ENCODE data around the gene SRGAP3.

Gene SRGAP3

DNA sequence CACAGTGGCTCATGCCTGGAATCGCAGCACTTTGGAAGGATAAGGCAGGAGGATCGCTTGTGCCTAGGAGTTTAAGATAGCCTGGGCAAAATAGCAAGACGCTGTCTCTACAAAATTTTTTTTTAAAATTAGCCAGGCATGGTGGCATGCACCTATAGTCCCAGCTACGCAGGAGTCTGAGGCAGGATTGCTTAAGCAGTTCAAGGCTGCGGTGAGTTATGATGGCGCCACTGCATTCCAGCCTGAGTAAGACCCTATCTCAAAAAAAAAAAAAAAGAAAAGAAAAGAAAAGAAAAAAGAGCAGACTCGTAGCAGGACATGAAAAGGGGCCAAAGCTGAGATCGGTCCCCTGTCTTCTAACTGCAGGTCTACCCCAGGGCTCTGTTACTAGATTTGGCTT, 18.9 kb downstream of the SRGAP3 start:
- no peaks in the 10 kb centered on the region for H3F3A ChIP-seq (ENCODE audit: low read depth)
- TF ChIP-seq, protein P1, sequence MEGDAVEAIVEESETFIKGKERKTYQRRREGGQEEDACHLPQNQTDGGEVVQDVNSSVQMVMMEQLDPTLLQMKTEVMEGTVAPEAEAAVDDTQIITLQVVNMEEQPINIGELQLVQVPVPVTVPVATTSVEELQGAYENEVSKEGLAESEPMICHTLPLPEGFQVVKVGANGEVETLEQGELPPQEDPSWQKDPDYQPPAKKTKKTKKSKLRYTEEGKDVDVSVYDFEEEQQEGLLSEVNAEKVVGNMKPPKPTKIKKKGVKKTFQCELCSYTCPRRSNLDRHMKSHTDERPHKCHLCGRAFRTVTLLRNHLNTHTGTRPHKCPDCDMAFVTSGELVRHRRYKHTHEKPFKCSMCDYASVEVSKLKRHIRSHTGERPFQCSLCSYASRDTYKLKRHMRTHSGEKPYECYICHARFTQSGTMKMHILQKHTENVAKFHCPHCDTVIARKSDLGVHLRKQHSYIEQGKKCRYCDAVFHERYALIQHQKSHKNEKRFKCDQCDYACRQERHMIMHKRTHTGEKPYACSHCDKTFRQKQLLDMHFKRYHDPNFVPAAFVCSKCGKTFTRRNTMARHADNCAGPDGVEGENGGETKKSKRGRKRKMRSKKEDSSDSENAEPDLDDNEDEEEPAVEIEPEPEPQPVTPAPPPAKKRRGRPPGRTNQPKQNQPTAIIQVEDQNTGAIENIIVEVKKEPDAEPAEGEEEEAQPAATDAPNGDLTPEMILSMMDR (conservative IDR thresholded peaks at IDR 0.05; ENCODE audit: low read length), result no peak
- no peak for TF ChIP-seq EZH2phosphoT487 (IDR thresholded peaks at IDR 0.05; ENCODE audit: borderline replicate concordance)
- peaks cover 32% of the 10 kb centered on the region for H3K4me1 ChIP-seq (ENCODE audit: insufficient read depth, low read length, poor library complexity, severe bottlenecking)
- no peaks in the 10 kb centered on the region for H3K9me2 ChIP-seq (replicated peaks; ENCODE audit: low read depth, low read length)
- H3K9me3 ChIP-seq (ENCODE audit: insufficient read depth, low read depth, low read length), result no peaks in the 10 kb centered on the region
- H3K79me2 ChIP-seq (ENCODE audit: insufficient read depth, low read length), result peaks cover 56% of the 10 kb centered on the region
- H2AFZ ChIP-seq (ENCODE audit: low read length), result no peak overlapping the region
- H4K20me1 ChIP-seq (ENCODE audit: insufficient read depth, low read length, poor library complexity, severe bottlenecking), result no peaks in the 10 kb centered on the region
- no peak overlapping the region for H3K4me2 ChIP-seq (ENCODE audit: low read depth, low read length, poor library complexity, severe bottlenecking)
- no peaks in the 10 kb centered on the region for H3K36me3 ChIP-seq (ENCODE audit: insufficient read depth, low read length)
- no peaks in the 10 kb centered on the region for H3K27me3 ChIP-seq (ENCODE audit: insufficient read depth, low read length, poor library complexity, severe bottlenecking)
- no peak overlapping the region for H3K9ac ChIP-seq (ENCODE audit: low read depth, low read length, poor library complexity, severe bottlenecking)
- no peak overlapping the region for H3K4me3 ChIP-seq (ENCODE audit: low read length, poor library complexity, severe bottlenecking)

DNA sequence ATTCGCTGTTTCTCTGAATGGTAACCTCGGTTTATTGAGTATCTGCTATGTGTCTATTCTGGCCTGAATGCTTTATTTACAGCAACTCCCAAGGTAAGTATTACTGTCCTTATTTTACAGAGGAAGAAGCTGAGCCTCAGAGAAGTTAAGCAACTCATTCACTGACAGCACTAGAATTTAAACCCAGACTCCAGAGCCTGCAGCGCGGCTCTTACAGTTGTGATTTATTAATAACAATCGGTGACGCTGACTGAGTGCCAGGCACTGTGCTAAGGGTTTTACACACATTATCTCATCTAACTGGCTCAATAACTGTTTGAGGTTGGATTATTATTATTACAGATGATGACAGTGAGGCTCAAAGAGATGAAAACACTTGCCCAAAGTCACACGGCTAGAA, 19.6 kb downstream of the SRGAP3 start:
- Histone ChIP-seq H3K4me1 (ENCODE audit: insufficient read depth, low read length, poor library complexity, severe bottlenecking) (peaks cover 39% of the 10 kb centered on the region), H3K9ac (ENCODE audit: low read depth, low read length, poor library complexity, severe bottlenecking) (no peak overlapping the region), H3K9me3 (ENCODE audit: insufficient read depth, low read depth, low read length) (no peaks in the 10 kb centered on the region), H3K36me3 (ENCODE audit: insufficient read depth, low read length) (no peaks in the 10 kb centered on the region), H3K27me3 (ENCODE audit: insufficient read depth, low read length, poor library complexity, severe bottlenecking) (no peaks in the 10 kb centered on the region), H3K4me2 (ENCODE audit: low read depth, low read length, poor library complexity, severe bottlenecking) (peak overlapping the region; percentile 12), H3K9me2 (replicated peaks; ENCODE audit: low read depth, low read length) (no peaks in the 10 kb centered on the region), H3K79me2 (ENCODE audit: insufficient read depth, low read length) (peaks cover 63% of the 10 kb centered on the region), H3K4me3 (ENCODE audit: low read length, poor library complexity, severe bottlenecking) (no peak overlapping the region), H3F3A (ENCODE audit: low read depth) (no peaks in the 10 kb centered on the region), H2AFZ (ENCODE audit: low read length) (no peak overlapping the region), H4K20me1 (ENCODE audit: insufficient read depth, low read length, poor library complexity, severe bottlenecking) (no peaks in the 10 kb centered on the region)
- TF ChIP-seq, protein P1 (conservative IDR thresholded peaks at IDR 0.05; ENCODE audit: low read length), result no peak
- TF ChIP-seq EZH2phosphoT487 (IDR thresholded peaks at IDR 0.05; ENCODE audit: borderline replicate concordance), result no peak

DNA sequence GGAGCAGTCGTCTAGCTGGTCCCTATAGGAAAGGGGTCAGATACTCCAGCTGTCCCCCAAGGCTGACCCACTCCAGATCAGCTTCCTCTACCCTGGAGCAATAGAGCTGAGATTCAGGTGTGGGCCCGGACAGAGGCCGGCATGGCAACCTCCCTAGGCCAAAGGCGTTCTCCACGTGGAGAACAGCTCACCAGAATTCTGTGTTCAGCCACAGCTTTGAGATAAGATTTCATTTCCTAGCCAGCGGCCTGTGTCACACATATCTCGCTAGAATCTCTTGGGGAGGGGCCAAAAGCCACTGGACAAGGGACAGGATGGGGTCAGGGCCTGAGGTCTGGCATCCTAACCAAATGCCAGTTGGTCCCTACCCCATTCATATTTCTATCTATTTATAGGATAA, 20.1 kb downstream of the SRGAP3 start:
- Histone ChIP-seq H3K79me2 (ENCODE audit: insufficient read depth, low read length) (peaks cover 68% of the 10 kb centered on the region), H3K27me3 (ENCODE audit: insufficient read depth, low read length, poor library complexity, severe bottlenecking) (no peaks in the 10 kb centered on the region), H3K36me3 (ENCODE audit: insufficient read depth, low read length) (no peaks in the 10 kb centered on the region), H3K4me1 (ENCODE audit: insufficient read depth, low read length, poor library complexity, severe bottlenecking) (peaks cover 45% of the 10 kb centered on the region), H4K20me1 (ENCODE audit: insufficient read depth, low read length, poor library complexity, severe bottlenecking) (no peaks in the 10 kb centered on the region), H3K4me3 (ENCODE audit: low read length, poor library complexity, severe bottlenecking) (no peak overlapping the region), H3K9me2 (replicated peaks; ENCODE audit: low read depth, low read length) (no peaks in the 10 kb centered on the region), H3K9ac (ENCODE audit: low read depth, low read length, poor library complexity, severe bottlenecking) (no peak overlapping the region), H3F3A (ENCODE audit: low read depth) (no peaks in the 10 kb centered on the region), H3K4me2 (ENCODE audit: low read depth, low read length, poor library complexity, severe bottlenecking) (peak overlapping the region; percentile 12), H2AFZ (ENCODE audit: low read length) (no peak overlapping the region), H3K9me3 (ENCODE audit: insufficient read depth, low read depth, low read length) (no peaks in the 10 kb centered on the region)
- no peak for TF ChIP-seq EZH2phosphoT487 (IDR thresholded peaks at IDR 0.05; ENCODE audit: borderline replicate concordance)
- TF ChIP-seq, protein P1 (conservative IDR thresholded peaks at IDR 0.05; ENCODE audit: low read length), result no peak

Data from Loucy (cell line).